Measurements from ENCODE around the gene CACNA1S.

Gene CACNA1S

GRCh38 chr1:201093561-201093960 is 18.7 kb downstream of the CACNA1S start:
- H3K9ac ChIP-seq (ENCODE audit: low read length): no peak overlapping the region
- no peak overlapping the region for H2AFZ ChIP-seq (ENCODE audit: low read depth, low read length)
- H3K79me2 ChIP-seq (ENCODE audit: low read length): no peaks in the 10 kb centered on the region
- H3K4me2 ChIP-seq (ENCODE audit: low read length): no peak overlapping the region
- H4K20me1 ChIP-seq (ENCODE audit: insufficient read depth, low read length): no peaks in the 10 kb centered on the region
- peaks cover 14% of the 10 kb centered on the region for H3K27me3 ChIP-seq (ENCODE audit: low read depth, low read length)
- TF ChIP-seq EZH2phosphoT487 (IDR thresholded peaks at IDR 0.05; ENCODE audit: low read depth) (no peak), CTCF (IDR thresholded peaks at IDR 0.05; ENCODE audit: low read depth, low read length) (no peak)
- H3K27ac ChIP-seq (ENCODE audit: low read length): no peak overlapping the region
- H3K4me1 ChIP-seq (ENCODE audit: low read length): peaks cover 12% of the 10 kb centered on the region
- H3K9me3 ChIP-seq (ENCODE audit: insufficient read depth, low read length): no peaks in the 10 kb centered on the region
- H3K4me3 ChIP-seq (ENCODE audit: low read length): no peak overlapping the region
- H3K36me3 ChIP-seq (replicated peaks; ENCODE audit: low read depth, low read length): no peaks in the 10 kb centered on the region

- Histone ChIP-seq H3K36me3 (replicated peaks; ENCODE audit: low read depth, low read length) (no peaks in the 10 kb centered on the region), H3K4me3 (ENCODE audit: low read length) (no peak overlapping the region), H3K9me3 (ENCODE audit: insufficient read depth, low read length) (no peaks in the 10 kb centered on the region), H2AFZ (ENCODE audit: low read depth, low read length) (no peak overlapping the region), H3K27ac (ENCODE audit: low read length) (no peak overlapping the region), H3K4me1 (ENCODE audit: low read length) (peaks cover 12% of the 10 kb centered on the region), H3K79me2 (ENCODE audit: low read length) (no peaks in the 10 kb centered on the region), H3K9ac (ENCODE audit: low read length) (no peak overlapping the region), H3K4me2 (ENCODE audit: low read length) (no peak overlapping the region), H3K27me3 (ENCODE audit: low read depth, low read length) (peaks cover 21% of the 10 kb centered on the region), H4K20me1 (ENCODE audit: insufficient read depth, low read length) (no peaks in the 10 kb centered on the region)
- TF ChIP-seq EZH2phosphoT487 (IDR thresholded peaks at IDR 0.05; ENCODE audit: low read depth) (no peak), CTCF (IDR thresholded peaks at IDR 0.05; ENCODE audit: low read depth, low read length) (no peak)
Observed at GRCh38 chr1:201092738-201093137, 19.5 kb downstream of the CACNA1S start.

GRCh38 chr1:201091256-201091655 is 21.0 kb downstream of the CACNA1S start:
- no peak overlapping the region for H3K4me3 ChIP-seq (ENCODE audit: low read length)
- H3K36me3 ChIP-seq (replicated peaks; ENCODE audit: low read depth, low read length): no peaks in the 10 kb centered on the region
- no peak overlapping the region for H3K4me2 ChIP-seq (ENCODE audit: low read length)
- H3K9ac ChIP-seq (ENCODE audit: low read length): no peak overlapping the region
- H3K79me2 ChIP-seq (ENCODE audit: low read length): no peaks in the 10 kb centered on the region
- no peak overlapping the region for H3K27ac ChIP-seq (ENCODE audit: low read length)
- H2AFZ ChIP-seq (ENCODE audit: low read depth, low read length): no peak overlapping the region
- no peaks in the 10 kb centered on the region for H4K20me1 ChIP-seq (ENCODE audit: insufficient read depth, low read length)
- H3K4me1 ChIP-seq (ENCODE audit: low read length): peaks cover 9% of the 10 kb centered on the region
- peaks cover 34% of the 10 kb centered on the region for H3K27me3 ChIP-seq (ENCODE audit: low read depth, low read length)
- TF ChIP-seq EZH2phosphoT487 (IDR thresholded peaks at IDR 0.05; ENCODE audit: low read depth) (no peak), CTCF (IDR thresholded peaks at IDR 0.05; ENCODE audit: low read depth, low read length) (no peak)
- H3K9me3 ChIP-seq (ENCODE audit: insufficient read depth, low read length): no peaks in the 10 kb centered on the region

GRCh38 chr1:201090541-201090940 is 21.7 kb downstream of the CACNA1S start:
- H3K27me3 ChIP-seq (ENCODE audit: low read depth, low read length): peaks cover 41% of the 10 kb centered on the region
- H3K27ac ChIP-seq (ENCODE audit: low read length): no peak overlapping the region
- no peaks in the 10 kb centered on the region for H4K20me1 ChIP-seq (ENCODE audit: insufficient read depth, low read length)
- TF ChIP-seq EZH2phosphoT487 (IDR thresholded peaks at IDR 0.05; ENCODE audit: low read depth) (no peak), CTCF (IDR thresholded peaks at IDR 0.05; ENCODE audit: low read depth, low read length) (no peak)
- H3K9ac ChIP-seq (ENCODE audit: low read length): no peak overlapping the region
- no peaks in the 10 kb centered on the region for H3K36me3 ChIP-seq (replicated peaks; ENCODE audit: low read depth, low read length)
- H3K4me3 ChIP-seq (ENCODE audit: low read length): no peak overlapping the region
- H3K4me1 ChIP-seq (ENCODE audit: low read length): peaks cover 2% of the 10 kb centered on the region
- H2AFZ ChIP-seq (ENCODE audit: low read depth, low read length): no peak overlapping the region
- H3K9me3 ChIP-seq (ENCODE audit: insufficient read depth, low read length): no peaks in the 10 kb centered on the region
- H3K79me2 ChIP-seq (ENCODE audit: low read length): no peaks in the 10 kb centered on the region
- no peak overlapping the region for H3K4me2 ChIP-seq (ENCODE audit: low read length)
